ENCODE results near the gene VWA8.
"Not testable (repeated sequence)": the region's sequence is repeated elsewhere in the genome, so short reads cannot be mapped to it uniquely, and the experiment has no call there.

Gene VWA8

GRCh38 chr13:41928323-41928722, 32.6 kb downstream of the VWA8 start:
- DNase-seq (ENCODE audit: low read depth in 2 of 3, low spot score in 2 of 3) = no peak

- no peak for DNase-seq (ENCODE audit: low read depth in 2 of 3, low spot score in 2 of 3)
Observed at GRCh38 chr13:41925014-41925413, 35.9 kb downstream of the VWA8 start.

DNA sequence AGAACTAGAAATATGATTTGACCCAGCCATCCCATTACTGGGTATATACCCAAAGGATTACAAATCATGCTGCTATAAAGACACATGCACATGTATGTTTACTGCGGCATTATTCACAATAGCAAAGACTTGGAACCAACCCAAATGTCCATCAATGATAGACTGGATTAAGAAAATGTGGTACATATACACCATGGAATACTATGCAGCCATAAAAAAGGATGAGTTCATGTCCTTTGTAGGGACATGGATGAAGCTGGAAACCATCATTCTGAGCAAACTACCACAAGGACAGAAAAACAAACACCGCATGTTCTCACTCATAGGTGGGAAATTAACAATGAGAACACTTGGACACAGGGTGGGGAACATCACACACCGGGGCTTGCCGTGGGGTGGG, 38.0 kb downstream of the VWA8 start:
- DNase-seq (ENCODE audit: low read depth in 2 of 3, low spot score in 2 of 3) = not testable (repeated sequence)

GRCh38 chr13:41919741-41920487, 41.0 kb downstream of the VWA8 start:
- DNase-seq (ENCODE audit: low read depth in 2 of 3, low spot score in 2 of 3) = no peak

DNA sequence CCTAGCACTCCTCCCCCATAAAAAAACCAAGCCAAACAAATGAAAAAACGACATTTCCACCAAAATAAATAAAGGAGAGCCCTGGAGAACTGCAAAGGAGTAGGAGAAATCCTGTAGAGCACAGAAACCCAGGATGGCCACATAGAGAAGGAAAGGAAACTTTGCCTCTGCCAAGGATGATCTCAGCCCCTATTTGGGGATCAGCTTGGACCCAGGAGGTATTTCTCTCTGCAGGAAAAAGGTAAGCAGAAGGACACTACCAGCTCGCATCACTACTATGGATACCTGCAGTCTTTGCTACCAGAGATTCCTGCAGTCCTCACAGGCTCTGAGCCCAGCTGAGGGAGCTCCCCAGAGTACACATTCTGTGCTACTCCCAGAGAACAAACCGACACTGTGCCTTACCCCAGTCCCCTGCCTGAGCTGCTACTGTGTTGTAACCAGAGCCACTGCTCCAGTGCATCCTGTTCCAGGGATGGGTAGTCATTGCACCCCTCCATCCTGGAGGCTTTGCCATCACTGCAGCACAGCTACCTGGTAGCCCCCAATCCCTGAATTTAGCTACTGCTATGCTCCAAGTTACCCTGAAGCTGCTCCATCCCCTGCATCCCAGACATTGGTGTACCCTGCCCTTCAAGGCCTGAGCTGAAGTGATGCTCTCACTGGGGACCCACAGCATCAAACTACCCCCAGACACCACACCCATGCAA, 41.7 kb downstream of the VWA8 start:
- no peak for DNase-seq (ENCODE audit: low read depth in 2 of 3, low spot score in 2 of 3)

DNA sequence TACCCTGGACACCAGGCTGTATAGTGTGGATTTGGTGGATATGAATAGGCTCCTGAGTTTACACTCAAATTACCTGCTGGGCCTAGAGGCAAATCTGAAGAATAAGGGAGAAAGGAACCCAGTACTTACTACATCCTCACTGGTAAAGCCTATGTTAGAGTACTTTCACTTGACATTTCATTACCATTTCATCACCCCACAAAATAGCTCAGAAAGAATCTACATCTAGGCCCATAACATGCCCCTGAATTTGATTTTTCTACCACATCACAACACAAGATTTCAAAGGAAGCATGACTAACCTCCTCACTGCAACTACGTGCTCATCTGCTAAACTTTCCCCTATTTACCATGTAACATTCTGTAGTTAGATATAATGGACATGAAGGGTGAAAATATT, 43.3 kb downstream of the VWA8 start:
- no peak for DNase-seq (ENCODE audit: low read depth in 2 of 3, low spot score in 2 of 3)

DNA sequence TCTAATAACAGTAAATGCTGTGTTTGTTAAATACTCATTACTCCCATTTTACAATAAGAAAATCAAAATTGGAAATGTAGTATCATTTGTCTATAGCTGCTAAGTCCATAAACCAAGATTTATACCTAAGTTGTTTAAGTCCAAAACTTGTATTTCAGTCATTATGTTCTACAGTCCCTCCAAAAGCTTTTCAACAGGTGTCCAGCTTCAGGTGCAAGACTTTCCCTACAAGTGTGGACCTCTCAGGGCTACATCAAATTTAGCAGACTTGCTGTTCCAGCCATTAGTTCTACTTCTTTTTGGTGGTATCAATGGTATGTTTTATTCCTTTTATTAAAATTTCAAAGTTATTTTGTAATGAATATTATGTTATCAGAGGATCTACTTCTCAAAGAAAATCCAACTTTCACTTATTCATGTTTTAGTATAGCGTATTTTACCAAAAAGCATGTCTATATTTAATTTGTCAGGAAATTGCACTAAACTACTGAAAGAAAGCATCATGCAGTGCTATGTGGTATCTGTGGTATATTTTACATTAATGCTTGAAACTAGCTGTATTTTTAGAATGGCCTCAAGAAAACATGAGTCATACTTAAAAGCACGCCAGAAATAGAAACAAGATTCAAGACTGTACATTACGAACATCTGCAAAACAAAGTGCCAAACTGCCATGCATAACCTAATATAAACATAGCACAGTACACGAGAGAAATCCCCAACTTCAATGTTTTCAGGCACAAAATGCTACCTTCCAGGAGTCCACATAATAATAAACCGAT, 44.5 kb downstream of the VWA8 start:
- DNase-seq (ENCODE audit: low read depth in 2 of 3, low spot score in 2 of 3) = no peak

GRCh38 chr13:41915081-41915480, 45.8 kb downstream of the VWA8 start:
- DNase-seq (ENCODE audit: low read depth in 2 of 3, low spot score in 2 of 3) = no peak

GRCh38 chr13:41914552-41914951, 46.4 kb downstream of the VWA8 start:
- no peak for DNase-seq (ENCODE audit: low read depth in 2 of 3, low spot score in 2 of 3)

GRCh38 chr13:41909506-41909905, 51.4 kb downstream of the VWA8 start:
- DNase-seq (ENCODE audit: low read depth in 2 of 3, low spot score in 2 of 3) = no peak

GRCh38 chr13:41905600-41906254, 55.2 kb downstream of the VWA8 start:
- DNase-seq (ENCODE audit: low read depth in 2 of 3, low spot score in 2 of 3) = no peak

- no peak for DNase-seq (ENCODE audit: low read depth in 2 of 3, low spot score in 2 of 3)
Observed at GRCh38 chr13:41900918-41901317, 60.0 kb downstream of the VWA8 start.

DNA sequence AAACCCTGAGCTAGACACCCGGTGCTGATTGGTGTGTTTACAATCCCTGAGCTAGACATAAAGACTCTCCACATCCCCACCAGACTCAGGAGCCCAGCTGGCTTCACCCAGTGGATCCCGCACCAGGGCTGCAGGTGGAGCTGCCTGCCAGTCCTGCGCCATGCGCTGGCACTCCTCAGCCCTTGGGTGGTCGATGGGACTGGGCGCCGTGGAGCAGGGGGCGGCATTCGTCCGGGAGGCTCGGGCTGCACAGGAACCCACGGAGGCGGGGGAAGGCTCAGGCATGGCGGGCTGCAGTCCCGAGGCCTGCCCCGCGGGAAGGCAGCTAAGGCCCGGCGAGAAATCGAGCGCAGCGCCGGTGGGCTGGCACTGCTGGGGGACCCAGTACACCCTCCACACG, 62.5 kb downstream of the VWA8 start:
- not testable (repeated sequence) for DNase-seq (ENCODE audit: low read depth in 2 of 3, low spot score in 2 of 3)

DNA sequence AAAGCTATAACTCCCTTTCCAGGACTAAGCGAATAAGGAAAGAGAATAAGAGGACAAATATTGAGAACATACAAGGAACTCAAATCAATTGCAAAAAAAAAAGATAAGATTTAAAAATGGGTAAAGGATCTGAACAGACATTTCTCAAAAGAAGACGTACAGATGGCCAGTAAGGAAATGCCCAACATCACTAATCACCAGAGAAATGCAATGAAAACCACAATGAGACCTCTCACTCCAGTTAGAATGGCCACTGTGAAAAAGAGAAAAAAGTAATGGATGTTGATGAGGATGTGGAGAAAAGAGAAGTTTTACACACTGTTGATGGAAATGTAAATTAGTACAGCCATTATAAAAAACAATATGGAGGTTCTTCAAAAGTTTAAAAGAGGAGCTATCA, 63.8 kb downstream of the VWA8 start:
- DNase-seq (ENCODE audit: low read depth in 2 of 3, low spot score in 2 of 3) = no peak

- DNase-seq (ENCODE audit: low read depth in 2 of 3, low spot score in 2 of 3) = no peak
Observed at GRCh38 chr13:41895478-41895877, 65.4 kb downstream of the VWA8 start.

DNA sequence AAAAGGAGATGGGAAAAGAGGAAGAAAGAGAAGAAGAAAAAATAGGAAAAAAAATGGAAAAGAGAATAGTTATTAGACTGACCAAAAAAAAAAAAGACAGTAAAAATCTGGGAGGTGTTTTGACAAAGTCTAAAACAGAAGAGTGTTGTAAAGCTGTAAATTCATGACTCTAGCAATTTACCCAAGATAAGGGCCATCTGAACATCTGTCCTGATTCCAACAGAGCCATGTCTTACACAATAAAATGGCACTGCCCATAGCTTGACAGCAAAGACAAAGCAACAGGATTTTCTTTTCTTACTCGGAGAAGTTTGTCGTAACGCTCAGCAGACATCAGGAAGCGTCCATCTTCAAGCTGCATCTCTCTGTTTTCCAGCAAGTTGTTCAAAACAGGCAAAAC, 69.8 kb downstream of the VWA8 start:
- DNase-seq (ENCODE audit: low read depth in 2 of 3, low spot score in 2 of 3) = no peak

DNA sequence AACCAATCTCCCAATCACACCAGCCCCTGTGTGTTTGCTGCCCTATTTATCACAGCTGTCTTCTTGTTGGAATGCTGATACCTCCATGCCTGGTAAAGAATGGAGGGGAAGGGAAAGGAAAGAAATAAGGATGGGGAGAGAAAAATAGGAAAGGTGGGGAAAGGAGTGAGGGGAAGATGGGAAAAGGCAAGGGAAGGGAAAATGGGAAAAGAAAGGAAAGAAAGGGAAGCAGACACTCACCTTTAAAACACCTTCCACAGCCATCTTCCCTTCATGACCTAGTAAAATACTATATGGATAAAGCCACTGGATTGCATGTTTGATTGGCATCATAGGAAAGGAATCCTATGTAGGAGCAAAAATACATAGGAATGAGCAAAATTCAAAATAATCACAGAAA, 77.8 kb downstream of the VWA8 start:
- no peak for DNase-seq (ENCODE audit: low read depth in 2 of 3, low spot score in 2 of 3)

DNA sequence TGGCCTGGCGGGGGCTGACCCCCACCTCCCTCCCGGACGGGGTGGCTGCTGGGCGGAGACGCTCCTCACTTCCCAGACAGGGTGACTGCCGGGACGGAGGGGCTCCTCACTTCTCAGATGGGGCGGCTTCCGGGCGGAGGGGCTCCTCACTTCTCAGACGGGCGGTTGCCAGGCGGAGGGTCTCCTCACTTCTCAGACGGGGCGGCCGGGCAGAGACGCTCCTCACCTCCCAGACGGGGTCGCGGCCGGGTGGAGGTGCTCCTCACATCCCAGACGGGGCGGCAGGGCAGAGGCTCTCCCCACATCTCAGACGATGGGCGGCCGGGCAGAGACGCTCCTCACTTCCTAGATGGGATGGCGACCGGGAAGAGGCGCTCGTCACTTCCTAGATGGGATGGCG, 79.0 kb downstream of the VWA8 start:
- DNase-seq (ENCODE audit: low read depth in 2 of 3, low spot score in 2 of 3) = not testable (repeated sequence)

GRCh38 chr13:41880966-41881365, 79.9 kb downstream of the VWA8 start:
- DNase-seq (ENCODE audit: low read depth in 2 of 3, low spot score in 2 of 3) = no peak

DNA sequence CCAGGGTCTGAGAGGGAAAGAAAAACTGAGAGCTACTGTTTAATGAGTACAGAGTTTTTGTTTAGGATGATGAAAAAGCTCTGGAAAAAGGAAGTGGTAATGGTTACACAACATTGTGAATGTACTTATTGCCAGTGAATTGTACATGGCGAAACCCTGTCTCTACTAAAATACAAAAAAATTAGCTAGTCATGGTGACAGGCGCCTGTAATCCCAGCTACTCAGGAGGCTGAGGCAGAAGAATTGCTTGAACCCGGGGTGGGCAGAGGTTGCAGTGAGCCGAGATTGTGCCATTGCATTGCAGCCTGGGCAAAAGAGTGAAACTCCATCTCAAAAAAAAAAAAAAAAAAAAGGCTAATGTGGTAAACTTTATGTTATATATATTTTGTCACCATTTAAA, 96.3 kb downstream of the VWA8 start:
- DNase-seq (ENCODE audit: low read depth in 2 of 3, low spot score in 2 of 3) = no peak

DNA sequence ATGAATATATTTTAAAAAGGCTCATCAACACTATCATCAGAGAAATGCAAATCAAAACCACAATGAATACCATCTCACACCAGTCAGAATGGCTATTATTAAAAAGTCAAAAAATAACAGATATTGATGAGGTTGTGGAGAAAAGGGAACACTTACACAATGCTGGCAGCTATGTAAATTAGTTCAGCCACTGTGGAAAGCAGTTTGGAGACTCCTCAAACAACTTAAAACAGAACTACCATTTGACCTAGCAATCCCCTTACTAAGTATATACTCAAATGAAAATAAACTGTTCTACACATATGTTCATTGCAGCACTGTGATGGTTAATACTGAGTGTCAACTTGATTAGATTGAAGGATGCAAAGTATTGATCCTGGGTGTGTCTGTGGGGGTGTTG, 98.2 kb downstream of the VWA8 start:
- not testable (repeated sequence) for DNase-seq (ENCODE audit: low read depth in 2 of 3, low spot score in 2 of 3)

GRCh38 chr13:41859565-41859964, 101.3 kb downstream of the VWA8 start:
- DNase-seq (ENCODE audit: low read depth in 2 of 3, low spot score in 2 of 3) = no peak

Data from activated CD8-positive, alpha-beta memory T cell treated with anti-CD3 and anti-CD28 coated beads for 48 hours (primary cell).